ENCODE results near the gene FXN.
"Not testable (repeated sequence)": the region's sequence is repeated elsewhere in the genome, so short reads cannot be mapped to it uniquely, and the experiment has no call there.

Gene FXN

GRCh38 chr9:69027355-69028097, 8.0 kb upstream of the FXN start:
- DNase-seq: peak; percentile 45

- DNase-seq: peak; percentile 74
Observed at GRCh38 chr9:69028754-69029153, 6.8 kb upstream of the FXN start.

- DNase-seq: no peak
Observed at GRCh38 chr9:69029535-69029934, 6.0 kb upstream of the FXN start.

GRCh38 chr9:69030851-69031645, 4.5 kb upstream of the FXN start:
- DNase-seq: no peak

GRCh38 chr9:69034071-69034470, 1.5 kb upstream of the FXN start:
- DNase-seq: no peak

GRCh38 chr9:69036309-69036708, 757 bp downstream of the FXN start:
- no peak for DNase-seq

GRCh38 chr9:69036799-69037198, 1.2 kb downstream of the FXN start:
- no peak for DNase-seq

- no peak for DNase-seq
Observed at GRCh38 chr9:69040646-69041045, 5.1 kb downstream of the FXN start.

- DNase-seq: no peak
Observed at GRCh38 chr9:69044240-69045219, 9.0 kb downstream of the FXN start.

- DNase-seq: no peak
Observed at GRCh38 chr9:69045821-69046220, 10.3 kb downstream of the FXN start.

- DNase-seq: no peak
Observed at GRCh38 chr9:69046723-69047122, 11.2 kb downstream of the FXN start.

GRCh38 chr9:69047371-69047770, 11.8 kb downstream of the FXN start:
- no peak for DNase-seq

- DNase-seq: no peak
Observed at GRCh38 chr9:69049094-69049493, 13.5 kb downstream of the FXN start.

- DNase-seq: not testable (repeated sequence)
Observed at GRCh38 chr9:69050936-69051335, 15.4 kb downstream of the FXN start.

- DNase-seq: no peak
Observed at GRCh38 chr9:69054989-69055388, 19.4 kb downstream of the FXN start.

- no peak for DNase-seq
Observed at GRCh38 chr9:69056191-69056815, 20.8 kb downstream of the FXN start.

- DNase-seq: no peak
Observed at GRCh38 chr9:69058101-69058500, 22.5 kb downstream of the FXN start.

- DNase-seq: no peak
Observed at GRCh38 chr9:69060766-69061165, 25.2 kb downstream of the FXN start.

GRCh38 chr9:69062195-69062594, 26.6 kb downstream of the FXN start:
- DNase-seq: no peak

GRCh38 chr9:69063839-69064238, 28.3 kb downstream of the FXN start:
- DNase-seq: no peak

- DNase-seq: no peak
Observed at GRCh38 chr9:69065660-69066059, 30.1 kb downstream of the FXN start.

GRCh38 chr9:69066955-69067354, 31.4 kb downstream of the FXN start:
- no peak for DNase-seq

GRCh38 chr9:69070201-69070600, 34.6 kb downstream of the FXN start:
- no peak for DNase-seq
